ENCODE data around the gene PLA2G4F.

Gene PLA2G4F

DNA sequence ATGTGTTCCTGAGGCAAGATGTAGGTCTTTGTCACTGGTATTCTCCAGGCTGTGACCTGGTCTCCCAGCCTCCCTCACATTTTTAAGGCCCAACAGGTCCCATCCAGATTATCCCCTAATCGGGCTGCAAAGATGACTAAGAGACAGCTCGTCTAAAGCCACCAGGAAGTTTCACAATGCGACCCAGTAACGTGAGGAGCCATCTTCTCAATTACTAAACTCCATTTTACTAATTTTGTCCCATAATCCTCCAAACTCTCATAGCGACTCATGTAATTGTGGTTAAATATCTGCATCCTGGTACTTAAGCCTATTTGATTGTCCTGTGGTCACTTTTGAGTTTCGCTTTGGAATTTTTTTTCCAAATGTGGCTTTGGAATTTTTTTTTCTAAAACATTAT lies 8.7 kb upstream of the PLA2G4F start:
- DNase-seq (ENCODE audit: low spot score) = no peak

DNA sequence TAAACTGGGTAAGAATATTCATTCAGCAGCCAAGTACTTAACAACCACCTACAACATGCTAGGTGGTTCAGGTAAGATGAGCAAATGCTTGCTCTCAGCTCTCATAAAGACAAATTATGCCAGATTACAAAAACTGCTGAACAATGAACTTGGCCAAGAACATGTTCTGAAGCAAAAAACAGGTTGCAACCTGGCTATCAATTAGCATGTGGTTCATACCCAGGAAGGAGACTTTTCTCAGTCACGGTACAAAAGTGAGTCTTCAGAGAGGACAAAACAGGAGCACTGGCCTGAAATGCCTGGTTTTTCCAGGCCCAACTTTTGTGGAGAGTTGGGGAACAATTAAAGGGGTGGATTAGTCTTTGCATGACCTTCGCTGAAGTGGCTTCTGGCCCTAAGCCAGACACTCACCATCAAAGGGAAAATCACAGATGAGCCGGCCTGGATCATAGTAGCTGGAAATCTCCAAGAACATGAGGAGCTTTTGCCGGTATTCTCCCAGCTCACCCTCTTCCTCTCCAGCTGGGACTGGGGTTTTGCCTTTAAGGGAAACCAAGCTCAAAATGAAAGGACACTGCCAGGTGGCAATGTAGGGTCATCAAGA lies 7.6 kb upstream of the PLA2G4F start:
- no peak for DNase-seq (ENCODE audit: low spot score)

DNA sequence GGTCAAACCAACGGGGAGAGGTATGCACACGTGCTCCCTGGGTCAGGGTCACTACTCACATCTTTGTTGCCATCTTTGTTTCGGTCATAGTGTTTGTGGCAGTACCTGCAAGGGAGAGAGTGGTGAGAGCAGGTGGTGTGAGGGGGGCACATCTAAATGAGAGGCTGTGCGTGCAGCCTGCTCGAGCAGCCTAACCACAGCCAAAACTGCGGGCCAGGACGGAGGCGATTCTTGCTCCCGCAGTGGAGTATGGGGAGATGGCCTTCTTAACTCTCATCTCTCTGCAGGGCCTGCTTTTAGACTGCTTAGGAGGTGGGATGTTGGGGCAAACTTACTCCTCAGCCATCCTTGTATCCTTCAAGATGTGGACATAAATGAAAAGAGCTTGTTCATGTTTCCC lies 6.9 kb upstream of the PLA2G4F start:
- no peak for DNase-seq (ENCODE audit: low spot score)

DNA sequence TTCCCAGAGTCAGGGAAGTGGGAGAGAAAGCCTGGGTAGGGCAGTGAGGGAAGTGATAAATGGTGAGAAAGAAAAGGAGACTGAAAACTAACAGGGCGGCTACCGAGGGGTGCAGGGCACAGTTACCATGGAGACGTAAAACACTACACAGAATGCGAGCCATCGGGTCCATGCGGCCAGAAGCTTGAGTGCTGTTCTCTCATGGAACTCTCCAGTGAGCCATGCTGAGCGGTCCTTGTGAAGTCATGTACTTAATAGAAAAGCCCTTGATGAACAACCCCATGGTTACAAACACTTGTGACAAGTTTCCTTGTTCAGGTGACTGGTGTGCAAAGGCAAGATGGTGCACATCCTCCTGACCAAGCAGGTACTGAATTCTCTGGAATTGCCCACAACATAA lies 3.7 kb upstream of the PLA2G4F start:
- no peak for DNase-seq (ENCODE audit: low spot score)

DNA sequence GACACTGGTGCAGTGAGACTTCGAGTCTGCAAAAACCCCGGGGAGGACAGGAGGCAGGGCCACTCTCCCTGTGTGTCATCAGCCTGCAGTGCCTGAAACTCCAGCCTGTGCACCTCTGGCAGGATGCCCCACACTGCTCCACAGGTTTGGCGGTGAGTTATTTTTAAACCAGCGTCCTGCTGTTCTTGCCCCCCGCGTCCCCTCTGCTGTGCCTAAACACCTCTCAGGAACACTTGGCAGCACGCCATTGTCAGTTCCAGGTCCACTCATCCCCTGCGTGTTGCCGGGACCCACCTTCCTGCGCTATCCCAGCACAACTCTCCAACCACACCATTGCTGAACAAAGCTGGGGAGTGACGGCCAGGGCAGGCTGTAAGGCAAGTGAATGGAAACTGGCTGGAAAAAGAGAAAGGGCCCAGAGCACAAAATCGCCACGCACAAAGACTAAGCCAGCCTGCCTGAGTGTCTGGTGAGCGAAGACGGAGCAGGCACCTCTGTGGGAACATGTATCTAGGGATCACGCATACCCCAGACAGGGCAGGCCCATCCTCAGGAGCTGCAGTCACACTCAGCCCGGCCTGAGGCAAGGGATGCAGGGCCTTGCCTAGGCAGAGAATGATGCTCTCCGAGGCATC lies 3.1 kb upstream of the PLA2G4F start:
- DNase-seq (ENCODE audit: low spot score) = no peak

DNA sequence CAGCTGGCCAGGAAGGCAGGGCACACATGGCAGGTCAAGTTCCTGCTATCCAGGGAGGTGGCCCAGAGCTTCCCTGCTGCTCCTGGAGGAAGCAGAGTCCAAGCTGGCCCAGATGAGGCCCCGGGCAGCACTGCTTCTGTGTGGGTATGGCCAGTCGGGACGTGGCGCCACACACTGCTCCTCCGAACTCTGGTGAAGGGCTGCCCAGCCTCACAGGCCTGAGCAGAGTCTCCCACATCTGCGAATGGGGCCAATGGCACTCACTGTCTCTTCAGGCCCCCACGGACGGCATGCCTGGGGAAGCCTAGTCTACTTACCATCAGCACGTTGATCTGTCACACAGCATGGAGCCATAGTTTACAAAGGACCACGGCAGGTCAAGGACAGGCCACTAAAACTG lies 2.5 kb upstream of the PLA2G4F start:
- no peak for DNase-seq (ENCODE audit: low spot score)

DNA sequence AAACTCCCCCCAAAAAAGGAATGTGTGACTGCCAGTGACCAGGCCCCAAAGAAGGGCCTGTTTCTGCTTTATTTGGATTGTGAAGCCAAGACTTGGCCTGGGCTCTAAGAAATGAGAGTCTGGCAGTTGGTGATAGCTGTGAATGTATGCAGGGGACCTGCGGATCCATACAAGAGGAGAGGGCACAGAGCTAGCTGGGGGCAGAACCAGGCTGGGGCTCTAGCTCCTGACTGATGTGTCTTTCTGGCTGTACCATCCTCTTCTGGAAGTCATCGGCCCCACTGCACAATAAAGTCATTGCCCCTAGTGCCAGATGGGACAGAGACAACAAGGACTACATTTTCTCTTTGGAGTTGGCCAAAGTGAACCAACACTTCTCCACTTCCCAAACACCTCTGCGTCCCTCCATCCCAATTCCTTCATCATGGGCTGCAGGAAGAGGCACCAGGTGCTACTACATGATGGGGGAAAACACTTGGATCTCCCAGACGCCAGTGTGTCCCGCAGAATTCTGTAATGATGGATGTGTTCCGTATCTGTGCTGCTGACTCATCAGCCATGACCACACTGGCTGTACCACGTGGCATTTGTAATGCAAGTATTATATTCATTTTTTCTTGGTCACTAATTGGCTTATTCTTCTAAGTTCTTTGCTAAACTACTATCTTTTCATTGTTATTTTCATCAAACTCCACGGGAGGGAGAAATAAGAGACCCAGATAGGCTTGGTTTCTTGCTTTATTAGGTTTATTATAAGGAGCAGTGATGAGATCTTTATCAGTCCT lies 1.7 kb upstream of the PLA2G4F start:
- DNase-seq (ENCODE audit: low spot score) = no peak

DNA sequence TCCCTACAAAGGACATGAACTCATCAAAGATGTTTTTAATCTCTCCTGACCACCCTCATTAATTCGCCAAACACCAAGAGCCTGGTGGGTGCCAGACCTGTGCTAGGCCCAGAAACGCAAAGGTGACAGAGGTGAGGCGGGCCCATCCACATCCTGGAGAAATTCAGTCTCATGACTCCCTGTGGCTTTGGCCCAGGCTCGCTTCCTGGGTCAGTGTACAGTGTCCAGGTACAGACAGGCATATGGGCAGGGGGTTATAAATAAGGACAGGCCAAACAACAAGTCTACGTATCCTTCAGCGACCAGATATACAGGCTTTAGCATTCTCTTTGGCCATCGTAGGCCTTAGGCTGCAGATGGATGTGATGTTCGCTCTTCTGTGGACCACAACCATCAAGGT lies 945 bp upstream of the PLA2G4F start:
- DNase-seq (ENCODE audit: low spot score) = no peak

DNA sequence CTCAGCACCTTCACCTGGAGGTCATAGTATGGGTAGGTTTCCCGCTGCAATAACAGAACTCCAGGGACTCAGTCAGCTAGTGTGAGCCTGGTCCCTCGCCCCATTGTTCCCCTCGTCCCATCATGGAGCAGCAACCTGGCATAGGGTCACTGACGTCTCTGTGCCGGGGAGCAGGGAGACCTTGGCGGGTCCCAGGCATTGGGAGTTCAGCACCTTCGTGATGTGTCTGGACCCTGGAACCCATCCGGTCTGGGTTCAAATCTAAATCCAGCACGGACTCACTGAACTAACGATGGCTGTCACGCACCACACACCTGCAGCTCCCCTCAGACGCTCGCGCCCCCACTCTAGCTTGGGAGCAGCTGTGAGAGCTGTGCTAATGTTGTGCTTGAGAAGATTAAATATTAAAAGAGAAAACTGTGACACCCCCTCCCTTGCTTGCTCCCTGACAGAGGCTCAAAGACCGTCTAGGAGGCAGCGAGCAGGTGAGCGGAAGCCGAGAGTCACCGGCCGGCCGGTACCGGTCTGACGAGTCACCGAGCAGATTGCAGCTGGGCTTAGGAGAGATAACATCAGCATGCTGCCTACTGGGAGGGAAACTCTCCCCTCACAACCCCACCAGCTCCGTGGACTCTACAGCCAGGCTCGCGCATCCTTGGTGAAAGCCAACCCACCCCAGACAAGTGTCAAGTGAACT lies 742 bp downstream of the PLA2G4F start:
- DNase-seq (ENCODE audit: low spot score) = no peak

DNA sequence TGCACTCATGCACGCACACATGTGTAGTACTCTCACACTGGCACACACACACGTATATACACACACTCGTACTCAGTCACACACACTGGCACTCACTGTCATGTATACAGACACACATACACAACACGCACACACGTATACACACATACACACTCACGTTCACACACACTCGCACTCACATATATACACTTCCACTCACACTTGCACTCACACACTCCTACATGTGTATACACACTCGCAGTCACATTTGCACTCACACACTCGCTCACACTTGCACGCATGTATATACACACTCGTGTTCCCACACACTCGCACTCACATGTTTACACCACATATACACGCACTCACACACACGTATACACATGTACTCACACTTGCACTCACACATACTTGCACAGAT lies 1.5 kb downstream of the PLA2G4F start:
- no peak for DNase-seq (ENCODE audit: low spot score)

DNA sequence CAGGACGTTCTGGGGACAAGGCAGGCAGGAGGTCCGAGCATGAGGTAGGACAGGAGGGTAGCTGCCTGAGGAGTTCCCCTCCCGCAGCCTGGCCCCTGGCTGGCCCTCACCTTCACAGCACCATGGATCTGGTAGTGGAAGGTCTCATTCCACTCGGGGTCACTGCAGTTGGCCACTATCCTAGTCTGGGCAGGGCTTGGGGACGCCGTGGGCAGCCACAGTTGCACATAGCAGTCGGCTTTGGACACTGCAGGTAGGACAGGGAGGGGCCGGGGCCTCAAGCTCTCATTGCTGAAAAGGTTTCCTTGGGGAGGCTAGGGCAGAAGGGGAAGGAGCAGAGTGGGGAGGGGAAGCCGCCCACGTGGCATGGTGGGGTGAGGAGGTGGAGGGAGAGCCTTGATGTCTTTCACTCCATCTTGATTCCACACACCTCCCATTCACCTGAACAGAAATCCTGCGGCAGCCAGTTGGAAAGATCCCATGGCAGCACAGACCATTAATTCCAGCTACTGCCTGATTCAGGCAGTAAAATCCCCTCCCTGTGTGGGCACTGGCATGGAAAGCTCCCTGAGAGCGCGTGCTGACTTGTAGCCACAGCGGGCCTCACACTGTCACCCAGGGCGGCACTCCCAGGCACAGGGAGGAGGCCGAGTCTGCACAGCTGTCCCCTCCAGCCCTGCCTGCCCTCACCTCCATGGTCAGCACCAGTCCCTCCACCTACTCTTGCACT lies 2.1 kb downstream of the PLA2G4F start:
- no peak for DNase-seq (ENCODE audit: low spot score)

DNA sequence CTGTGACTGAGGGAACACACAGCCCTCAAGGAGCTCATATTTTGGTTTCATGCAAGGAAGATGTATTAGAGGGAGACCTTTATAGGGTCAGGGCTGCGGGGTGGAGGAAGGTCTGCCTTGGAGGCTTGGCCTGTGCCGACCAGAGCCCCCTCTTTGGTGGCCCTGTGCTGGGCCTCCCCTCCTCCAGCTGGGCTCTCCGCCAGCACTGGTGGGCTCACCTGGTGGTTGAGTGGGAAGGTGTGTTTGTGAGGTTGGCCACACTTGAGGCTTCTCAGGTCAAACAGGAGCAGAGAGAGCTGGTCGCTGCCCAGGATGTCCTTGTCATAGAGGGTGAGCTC lies 2.6 kb downstream of the PLA2G4F start:
- no peak for DNase-seq (ENCODE audit: low spot score)

DNA sequence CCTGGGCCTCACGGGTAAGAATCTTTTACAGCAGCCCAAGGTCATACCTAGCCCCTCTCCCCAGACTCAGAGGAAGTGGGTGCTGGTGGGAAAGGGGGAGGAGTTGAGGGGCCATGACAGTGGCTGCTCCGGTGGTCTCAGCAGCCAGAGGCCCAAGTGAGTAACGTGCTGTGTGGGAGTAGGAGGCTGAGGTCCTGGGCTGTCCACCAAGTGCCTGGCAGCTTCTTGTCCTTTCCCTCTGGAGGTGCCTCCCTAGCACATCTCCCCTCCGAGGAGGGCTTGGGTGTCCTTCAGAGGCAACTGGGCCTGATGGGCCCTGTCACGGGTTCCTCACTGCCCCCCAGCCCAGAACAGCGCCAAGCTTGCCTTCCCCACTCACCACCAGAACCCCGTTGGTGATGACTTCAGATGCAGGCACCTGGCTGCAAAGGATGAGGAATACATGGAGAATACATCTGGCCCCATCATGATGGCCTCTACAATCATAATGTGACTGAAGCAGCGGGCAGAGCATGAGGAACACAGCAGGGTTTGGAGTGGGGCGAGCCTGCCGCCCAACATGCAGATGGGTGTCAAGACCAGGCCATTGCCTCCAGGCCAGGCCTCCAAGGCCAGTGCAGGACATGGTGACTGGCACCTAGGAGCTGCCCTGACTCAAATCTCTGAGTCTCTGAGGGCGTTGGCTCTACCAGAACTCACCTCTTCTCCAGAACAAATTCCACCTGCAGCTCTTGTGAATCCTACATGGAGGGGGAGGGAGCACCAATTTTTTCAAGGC lies 3.3 kb downstream of the PLA2G4F start:
- DNase-seq (ENCODE audit: low spot score) = no peak

DNA sequence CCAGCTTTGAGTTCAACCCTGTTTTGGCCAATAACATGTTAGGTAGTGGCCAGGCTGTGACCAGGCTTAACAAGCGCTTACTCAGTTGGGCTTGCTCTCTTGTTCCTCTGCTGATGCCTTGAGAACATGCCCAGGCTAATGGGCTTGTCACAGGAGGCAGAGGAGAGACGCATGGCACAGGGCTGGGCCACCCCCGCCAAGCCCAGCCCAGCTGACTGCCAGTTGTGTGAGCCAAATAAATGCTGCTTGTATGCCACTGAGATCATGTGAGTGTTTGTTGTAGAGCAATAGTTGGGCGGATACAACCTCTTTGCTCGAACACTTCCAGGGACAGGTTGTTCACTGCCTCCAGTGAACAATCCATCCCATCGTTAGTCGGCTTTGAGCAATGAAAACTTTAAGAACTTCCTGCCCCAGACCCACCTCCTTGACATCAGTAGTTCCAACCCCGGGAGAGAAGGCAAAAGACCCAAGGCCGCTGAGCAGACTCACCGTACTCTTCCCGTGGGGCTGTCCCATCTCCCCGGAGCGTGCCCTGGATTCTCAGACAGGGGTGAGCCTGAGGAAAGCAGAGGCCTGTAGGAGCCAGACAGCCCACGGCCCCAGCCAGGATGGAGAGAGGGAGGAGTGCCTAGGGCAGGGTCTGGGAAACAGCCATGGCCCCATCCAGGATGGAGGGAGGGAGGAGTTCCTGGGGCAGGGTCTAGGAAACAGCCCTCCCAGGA lies 4.1 kb downstream of the PLA2G4F start:
- DNase-seq (ENCODE audit: low spot score) = peak; percentile 41

DNA sequence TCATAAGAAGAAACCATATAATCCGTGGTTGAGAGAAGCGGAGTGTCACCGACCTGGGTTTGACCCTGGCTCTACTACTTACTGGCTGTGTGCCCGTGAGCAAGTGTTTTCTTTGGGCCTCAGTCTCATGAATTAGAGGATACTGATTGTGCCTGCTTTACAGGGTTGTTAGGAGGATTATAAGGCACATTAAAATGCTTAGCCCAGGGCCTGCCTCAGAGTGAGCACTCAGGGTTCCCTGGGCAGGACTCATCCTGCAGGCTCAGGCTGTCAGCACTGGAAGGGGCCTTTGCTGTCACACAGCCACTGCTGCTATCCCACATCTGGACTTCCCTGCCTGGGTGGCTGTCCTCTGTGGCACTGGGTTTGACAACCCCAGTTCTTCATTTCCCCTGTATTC lies 4.7 kb downstream of the PLA2G4F start:
- DNase-seq (ENCODE audit: low spot score) = no peak

DNA sequence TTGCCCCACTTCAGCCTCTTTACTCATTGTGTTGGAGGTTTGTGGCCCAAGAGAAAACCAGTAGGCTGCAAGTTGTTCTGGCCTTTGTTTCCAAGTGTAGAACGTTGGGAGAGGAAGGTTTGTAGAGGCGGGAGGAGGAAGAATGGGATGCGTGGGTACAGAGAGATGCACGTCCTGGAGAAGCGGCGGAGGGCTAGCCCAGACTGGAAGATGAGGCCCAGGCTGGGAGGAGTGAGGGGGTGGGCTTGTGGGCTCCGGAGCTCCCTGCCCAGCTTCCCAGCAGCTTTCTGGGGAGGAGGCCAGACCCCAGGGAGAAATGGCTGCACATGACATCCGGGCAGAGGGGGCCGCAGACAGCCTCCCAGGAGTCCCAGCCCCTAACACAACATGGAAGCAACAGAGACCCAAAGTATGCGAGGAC lies 5.3 kb downstream of the PLA2G4F start:
- no peak for DNase-seq (ENCODE audit: low spot score)

DNA sequence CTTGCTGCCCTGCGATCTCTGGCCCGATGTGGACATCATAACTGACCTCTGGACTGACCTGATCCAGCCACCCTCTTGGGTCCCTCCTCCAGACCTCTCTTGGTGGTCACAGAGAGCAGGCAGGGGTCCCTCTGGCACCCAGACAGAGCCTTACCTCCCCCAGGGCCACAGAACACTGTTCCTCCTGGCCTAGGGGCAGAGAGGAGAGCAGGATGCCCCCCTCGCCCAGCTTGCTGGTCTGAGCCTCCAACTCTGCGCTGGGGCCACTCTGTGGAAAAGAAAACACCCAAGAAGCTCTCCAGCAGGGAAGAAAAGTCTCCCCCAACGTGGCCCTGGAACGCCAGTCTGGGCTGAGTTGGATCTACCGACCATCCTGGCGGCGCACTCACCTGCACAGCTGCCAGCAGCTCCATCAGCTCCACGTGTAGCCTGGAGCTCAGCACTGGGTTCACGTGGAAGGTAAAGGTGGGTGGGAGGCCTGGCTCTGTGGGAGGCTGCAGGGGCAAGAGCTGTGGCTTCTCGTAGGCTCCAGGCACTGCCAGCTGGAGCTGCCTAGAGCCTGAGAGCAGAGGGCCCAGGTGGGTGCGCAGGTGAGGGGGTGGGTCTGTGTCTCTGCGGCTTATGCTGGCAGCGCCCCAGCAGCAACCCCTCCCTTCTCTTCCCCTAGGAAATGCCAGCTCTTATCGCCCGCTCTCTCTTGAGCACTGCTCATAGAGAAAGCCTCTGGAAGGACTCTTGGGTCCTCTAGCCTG lies 6.0 kb downstream of the PLA2G4F start:
- DNase-seq (ENCODE audit: low spot score) = no peak

DNA sequence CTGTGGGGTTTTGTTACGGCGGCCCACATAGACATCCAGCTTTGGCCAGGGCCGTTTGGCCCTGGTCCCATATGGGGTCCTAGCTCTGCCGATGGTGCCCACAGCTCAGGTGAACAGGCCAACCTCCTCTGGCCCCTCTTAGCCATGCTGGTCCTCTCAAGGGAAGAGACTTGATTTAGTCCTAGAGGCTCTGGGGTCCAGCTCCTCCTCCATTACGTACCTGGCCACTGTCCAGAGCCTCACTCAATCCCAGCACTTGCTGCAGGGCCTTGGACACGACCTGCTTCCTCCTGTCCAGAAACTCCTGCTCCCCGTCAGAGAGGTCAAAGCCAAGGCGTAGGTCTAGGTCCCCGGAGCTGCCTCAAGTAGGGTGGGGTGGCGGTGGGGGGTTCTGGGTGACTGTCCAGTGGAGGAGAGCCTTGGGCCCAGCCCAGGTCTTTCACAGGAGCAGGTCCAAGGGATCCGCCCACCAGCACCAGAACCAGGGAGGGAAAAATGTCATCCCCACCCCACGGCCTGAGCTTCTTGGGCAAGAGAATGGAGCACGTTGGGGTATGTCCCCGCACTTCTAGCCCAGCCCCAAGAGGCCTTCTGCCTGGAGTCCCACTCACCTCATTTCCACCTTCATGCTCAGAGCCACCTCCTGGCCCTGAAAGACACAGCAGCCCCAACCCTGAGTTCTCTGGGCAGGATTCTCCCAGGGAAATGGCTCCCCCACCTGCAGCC lies 6.8 kb downstream of the PLA2G4F start:
- no peak for DNase-seq (ENCODE audit: low spot score)

DNA sequence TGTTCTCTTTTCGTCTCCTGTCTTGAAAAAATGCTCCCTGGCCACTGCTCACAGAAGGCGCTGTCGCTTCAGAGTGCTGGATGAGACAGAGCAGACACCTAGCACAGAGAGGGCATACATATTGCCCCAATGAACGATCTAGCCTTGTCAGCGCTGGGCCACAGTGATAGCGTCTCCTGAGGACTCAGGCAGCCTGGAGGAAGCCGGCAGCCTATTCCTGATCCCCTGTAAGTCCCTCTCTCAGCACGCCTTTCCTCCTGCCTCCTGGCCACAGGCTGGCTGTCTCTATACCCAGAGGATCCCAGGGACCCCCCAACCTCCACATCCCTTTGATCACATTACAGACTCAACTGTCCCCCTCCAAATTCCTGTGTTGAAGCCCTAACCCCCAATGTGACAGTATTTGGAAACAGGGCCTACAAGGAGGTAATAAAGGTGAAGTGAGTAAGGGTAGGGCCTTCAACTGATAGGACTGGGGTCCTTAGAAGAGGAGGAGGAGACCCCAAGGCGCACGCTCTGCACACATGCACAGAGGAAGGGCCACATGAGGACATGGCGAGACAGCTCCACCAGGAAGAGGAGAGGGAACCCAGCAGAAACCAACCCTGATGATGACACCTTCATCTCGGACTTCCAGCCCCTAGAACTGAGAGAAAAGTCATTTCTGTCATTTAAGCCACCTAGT lies 7.5 kb downstream of the PLA2G4F start:
- no peak for DNase-seq (ENCODE audit: low spot score)
